HG03558 (cell line): ENCODE measurements around the gene LRPPRC.
"Not testable (repeated sequence)": the region's sequence is repeated elsewhere in the genome, so short reads cannot be mapped to it uniquely, and the experiment has no call there.

Source experiments
- ATAC-seq: cut with Tn5 transposase; IDR thresholded peaks from one replicate; pipeline ENCODE4 v1.9.1; 2021; ENCODE audit warnings: moderate number of reproducible peaks; ENCODE audit not compliant: unreplicated experiment; ENCODE audit errors: extremely low read depth

LRPPRC gene

DNA sequence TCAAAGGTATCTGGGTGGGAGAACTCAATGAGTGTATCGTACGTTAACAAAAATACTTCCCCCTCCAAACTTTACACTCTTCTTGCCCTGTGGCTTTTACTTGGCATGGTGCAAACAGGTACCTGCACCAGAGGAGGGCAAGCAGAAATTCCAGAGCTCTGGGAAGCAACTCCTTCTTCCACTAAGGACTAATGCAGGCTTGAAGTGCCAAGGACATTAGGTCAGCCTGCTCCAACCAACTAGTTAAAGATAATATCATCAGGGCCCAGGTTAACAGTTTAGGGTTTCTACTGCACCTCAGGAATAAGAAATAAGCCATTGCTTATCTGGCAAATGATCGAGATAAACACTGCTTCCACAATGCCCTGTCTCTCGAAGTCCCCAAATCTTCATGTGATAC, 70.4 kb downstream of the LRPPRC start:
- no peak for ATAC-seq

DNA sequence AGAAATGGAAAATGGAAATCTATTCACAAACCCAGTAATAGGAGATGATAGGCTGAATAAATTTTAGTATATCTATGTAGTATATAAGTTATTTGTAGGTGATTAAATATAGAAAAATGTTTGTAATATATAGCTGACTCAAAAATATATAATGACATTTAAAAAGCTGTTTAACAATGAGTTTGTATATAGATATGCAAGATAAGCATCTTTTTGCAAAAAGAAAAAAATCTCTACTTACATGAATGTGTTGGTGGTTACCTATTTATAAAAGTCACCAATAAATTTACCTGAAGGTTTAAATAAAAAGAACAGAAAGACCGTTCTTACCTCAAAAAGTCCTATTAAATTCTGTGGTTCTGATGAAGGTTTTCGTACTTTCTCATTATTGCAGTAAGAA, 71.3 kb downstream of the LRPPRC start:
- no peak for ATAC-seq

DNA sequence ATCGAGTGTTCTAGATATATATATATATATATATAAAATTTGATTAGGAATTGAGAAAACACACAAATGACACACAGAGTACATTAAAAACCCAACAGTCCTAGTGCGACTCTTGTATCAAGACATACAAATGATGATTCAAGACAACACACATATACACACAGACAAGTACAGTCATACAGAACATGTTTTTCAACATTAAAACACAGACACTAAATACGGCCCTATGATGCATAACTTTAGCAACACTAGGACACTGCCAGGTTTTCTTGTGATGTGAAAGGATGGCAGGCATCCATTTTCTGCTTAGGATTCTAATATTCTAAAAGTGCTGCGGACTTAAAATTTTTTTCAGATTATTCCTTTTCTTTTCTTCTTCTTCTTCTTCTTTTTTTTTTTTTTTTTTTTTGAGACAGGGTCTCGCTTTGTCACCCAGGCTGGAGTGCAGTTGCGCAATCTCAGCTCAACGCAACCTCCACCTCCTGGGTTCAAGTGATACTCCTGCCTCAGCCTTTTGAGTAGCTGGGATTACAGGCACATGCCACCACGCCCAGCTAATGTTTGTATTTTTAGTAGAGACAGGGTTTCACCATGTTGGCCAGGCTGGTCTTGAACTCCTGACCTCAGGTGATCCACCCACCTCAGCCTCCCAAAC, 84.5 kb downstream of the LRPPRC start:
- not testable (repeated sequence) for ATAC-seq

DNA sequence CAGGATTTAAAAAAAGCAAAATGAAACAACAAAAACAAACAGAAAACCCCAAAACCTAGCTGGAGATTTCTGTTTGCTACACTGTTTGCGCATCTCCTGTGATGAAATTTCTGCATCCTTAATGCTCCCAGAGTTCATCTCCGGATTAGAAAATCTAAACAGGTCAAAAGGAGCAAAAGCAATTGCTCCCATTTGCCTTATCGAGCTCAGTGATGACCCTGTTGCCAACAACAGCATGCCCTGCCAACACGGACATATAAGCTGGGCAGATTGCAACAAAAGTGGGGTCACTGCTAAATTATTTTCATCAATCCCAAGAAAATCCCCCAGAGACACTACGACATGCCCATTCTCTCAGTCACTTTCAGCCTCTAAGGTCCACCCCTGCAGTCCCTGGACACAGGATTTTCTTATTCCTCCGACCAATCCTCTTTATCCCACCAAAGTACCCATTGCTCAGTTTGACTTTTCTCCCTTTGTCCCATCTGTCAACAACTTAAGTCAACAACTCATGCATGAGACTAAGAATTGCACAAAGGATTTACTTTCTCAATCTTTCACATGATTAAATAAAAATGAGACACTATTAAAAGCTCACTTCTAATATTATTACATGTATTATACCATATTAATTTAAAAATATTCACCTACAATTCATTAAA, 89.2 kb downstream of the LRPPRC start:
- ATAC-seq: no peak

DNA sequence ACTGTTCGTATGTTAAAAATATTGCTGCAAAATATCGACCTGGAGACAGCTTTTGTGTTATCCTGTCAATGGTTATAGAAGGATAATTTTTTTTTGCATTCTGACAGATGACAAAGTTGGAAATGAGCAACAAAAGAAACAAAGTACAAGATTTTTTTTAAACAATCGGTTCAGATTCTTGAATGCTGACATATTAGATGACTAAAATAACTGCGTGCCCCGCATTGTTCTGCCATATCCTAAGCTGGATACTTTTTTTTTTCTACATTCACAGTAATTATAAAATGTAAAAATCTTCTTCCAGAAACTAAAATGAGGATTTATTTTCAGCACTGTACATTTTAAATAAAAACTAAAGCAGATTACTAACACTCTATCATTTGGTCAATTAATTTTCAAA, 89.9 kb downstream of the LRPPRC start:
- ATAC-seq: no peak

DNA sequence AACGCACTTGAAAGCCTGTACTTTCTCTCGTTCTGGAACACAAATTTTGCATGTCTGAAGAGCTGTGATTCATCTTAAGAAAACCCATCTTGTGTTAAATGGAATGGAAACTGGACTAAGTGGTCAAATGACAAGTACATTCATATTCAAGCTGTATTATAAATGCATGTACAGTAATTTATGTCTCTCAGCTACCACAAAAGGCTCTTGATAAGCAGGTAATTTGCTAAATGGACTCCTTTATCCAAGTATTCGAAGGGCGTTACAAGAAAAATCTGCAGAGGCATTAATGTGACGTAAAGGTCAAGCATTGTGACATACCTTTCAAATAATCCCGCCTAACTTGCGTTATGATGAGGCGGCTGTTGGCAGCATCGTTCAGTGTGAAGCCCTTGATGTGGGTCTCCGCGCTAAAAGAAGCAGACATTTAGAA, 90.4 kb downstream of the LRPPRC start:
- ATAC-seq: no peak

DNA sequence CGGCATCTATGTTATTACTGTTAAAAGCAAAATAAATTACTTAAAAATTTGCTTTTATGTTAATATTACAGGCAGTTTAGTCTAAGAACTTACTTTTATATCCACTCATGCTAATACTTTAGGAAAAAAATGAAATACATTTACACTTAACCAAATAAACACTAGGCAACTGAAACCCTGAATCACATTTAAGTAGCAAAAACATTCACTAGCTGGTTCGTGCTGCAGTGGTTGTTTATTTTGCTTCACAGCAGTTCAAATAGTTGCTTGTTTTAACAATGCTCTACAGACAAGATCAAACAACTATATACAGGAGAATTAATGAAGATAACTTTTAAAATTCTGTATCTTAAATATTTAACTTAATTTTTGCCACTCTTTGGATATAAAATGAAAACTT, 96.2 kb downstream of the LRPPRC start:
- ATAC-seq: no peak

DNA sequence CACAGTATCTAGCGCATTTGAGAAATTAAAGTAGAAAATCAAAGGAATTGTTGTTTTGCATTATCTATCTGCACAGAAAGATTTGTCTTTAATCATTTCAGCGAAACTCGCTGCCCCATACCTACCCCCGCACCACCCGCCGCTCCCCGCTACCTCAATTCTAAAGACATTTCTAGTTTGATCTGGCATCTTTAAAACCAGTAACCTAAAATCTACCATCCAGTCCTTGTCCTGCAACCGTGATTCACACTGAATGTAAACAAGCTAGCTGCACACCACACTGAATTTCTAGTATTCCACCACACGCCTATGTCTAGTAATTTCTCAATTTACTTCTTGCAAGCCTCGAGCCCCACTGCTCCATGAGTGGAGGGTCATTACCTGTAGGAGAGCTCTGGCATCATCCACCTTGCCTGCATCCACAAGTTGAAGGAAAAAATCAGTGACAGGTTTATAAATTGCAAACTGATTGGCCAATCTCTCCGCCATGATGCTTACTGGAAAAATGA, 96.9 kb downstream of the LRPPRC start:
- no peak for ATAC-seq

DNA sequence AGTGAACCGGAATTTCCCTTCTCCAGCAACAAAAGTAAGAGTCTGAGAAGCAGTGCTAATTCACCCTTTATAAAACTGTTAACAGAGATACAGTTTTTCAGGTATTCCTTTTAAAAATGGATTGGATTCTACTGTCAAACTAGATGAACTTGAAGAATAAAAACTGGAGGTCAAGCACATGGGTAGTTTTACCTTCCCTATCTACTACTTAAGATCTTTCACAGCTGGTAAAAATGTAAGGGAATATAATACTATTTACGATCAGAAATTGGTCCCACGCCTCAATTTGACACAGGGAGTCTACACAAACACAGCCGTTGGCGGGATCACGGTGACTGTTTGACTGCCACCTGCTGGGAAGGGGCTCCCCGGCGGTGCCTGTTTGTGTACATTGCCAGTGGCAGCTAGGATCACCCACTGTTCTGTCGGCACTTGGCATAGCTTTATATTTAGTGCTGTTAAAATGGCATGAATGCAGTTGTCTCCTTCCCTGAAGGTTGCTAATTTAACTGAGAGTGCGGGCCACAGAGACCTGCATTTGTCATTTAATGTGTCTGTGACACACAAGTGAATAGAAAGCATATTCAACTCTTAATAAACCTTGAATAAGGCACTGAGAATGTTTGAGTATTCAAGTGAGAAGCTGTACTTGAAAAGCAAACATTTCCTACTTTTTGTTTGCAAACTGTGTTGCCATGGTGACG, 97.5 kb downstream of the LRPPRC start:
- no peak for ATAC-seq

DNA sequence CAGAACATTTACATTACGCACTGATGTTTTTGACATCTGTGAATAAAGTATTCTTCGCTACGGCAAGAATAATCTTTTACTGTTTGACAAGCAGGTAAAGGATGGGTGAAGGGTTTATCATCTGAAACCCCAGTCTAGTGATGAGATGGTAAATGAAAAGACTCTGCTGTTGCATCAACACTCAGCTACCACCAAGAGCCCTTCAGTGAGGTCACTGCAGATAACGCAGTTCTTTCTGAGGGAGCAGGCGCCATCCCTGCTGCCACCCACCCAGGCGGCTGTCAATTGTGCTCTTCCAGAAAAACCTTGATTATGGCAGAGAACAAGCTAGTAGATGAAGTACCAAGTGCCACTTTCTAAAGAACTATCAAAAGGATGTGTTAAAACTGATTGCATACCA, 98.3 kb downstream of the LRPPRC start:
- ATAC-seq: no peak

DNA sequence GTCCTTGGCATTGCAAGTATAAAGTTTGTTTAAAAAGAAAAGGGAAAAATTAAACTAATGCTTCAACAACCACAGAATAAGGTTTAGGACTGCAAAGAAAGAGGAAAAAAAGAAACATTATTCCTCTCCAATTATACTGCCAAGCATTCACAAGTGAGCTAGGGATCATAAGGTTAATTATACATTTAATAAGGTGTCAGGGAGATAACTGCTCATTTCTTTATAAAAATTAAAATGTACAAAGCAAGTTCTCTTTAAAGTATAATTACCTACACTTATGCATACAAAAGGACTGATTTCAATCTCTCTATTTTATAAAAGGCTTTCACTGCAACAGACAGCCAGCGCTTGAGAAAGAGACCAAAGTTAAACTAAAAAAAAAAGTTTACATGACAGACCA, 98.9 kb downstream of the LRPPRC start:
- ATAC-seq: no peak

DNA sequence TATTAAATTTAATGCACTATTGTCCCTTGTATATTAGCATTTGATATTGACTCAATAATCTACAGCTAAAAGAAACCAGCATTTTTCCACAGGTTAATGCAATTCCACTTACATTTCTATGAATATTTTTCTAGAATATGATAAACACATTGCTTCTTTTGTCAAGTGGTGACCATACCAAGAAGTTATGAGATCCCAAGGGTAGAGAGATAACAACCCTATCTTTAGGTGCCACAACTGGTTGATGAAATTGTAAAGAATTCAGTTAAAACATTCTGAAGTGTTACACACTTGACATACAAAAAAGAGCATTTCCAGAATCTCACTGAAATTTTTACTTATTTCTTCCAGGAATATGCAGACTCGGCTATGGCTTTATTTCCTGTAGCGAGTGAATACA, 101.0 kb downstream of the LRPPRC start:
- ATAC-seq: no peak

DNA sequence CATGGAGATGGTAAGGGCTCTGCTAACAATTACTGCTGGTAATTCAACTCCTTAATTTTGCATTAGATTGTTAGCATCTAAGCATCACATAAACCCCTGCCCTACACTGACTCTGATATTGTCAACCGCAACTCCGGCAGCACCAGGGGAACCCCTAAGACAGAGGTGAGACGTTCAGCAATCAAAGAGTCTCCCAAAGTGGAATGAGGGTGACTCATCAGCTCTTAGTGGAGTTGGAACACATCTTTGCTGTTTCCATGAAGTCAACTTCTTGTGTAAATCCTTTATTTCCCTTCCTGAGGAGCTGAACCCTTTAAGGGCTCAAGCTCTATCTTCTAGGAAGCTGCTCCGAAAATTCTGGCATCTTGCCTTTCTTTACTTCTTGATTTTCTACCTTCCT, 104.9 kb downstream of the LRPPRC start:
- ATAC-seq: no peak

DNA sequence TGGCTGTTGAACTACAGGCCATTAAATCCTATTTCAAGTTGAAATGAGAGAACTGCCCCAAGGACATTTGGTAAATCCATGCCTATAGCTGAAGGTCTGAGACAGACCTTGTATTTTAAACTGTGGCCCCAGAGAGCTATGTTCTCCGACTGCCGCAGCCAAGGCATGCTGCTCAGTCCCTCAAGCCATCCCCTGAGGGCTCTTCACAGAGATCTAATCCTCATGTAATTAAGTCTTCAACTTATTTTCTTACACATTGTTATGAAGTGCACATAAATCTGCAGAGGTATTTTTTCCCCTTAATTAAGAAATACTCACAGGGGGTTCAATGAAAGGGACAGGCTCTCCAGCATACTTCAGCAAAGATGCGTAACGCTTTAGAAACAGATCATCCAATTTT, 106.4 kb downstream of the LRPPRC start:
- ATAC-seq: no peak

DNA sequence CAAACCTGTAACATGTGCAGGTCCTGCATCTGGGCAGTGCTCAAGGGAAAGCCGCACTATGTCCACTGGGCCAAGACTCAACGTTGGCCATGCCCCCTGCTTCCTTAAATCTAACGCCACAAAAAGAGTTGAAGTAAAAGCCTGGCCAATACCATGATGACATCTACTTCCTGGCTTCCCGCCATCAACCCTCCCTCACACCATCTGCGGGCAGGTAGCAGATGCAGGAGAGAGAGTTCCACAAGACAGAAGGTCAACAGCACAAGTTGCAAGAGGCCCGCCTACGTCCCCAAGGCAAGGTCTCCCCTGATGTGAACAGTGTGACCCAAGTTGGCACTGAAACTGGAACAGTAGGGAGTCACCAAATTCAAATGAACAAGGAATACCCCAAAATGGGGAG, 108.6 kb downstream of the LRPPRC start:
- no peak for ATAC-seq

DNA sequence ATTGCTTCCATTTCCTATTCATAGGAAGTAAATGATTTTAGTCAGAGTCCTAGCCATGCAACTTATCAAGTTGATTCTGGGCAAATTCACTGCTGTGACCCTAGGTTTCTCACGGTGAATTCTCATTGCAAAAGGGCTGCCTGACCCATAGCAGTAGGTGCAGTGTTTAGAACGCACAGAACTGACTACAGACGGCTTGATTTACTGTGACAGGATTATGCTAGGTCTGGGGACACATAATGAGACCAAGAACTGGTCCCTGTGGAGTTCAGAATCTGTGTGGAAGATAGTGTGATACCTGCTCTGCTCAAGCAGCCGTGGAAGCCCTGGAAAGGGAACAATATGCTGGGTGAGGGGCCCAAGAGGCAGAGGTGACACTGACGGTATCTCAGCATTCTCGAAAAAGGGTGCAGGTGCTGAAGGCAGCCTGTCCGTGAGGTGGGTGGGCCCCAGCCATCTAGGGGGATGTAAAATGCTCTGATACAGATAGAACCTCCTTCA, 110.6 kb downstream of the LRPPRC start:
- ATAC-seq: no peak

DNA sequence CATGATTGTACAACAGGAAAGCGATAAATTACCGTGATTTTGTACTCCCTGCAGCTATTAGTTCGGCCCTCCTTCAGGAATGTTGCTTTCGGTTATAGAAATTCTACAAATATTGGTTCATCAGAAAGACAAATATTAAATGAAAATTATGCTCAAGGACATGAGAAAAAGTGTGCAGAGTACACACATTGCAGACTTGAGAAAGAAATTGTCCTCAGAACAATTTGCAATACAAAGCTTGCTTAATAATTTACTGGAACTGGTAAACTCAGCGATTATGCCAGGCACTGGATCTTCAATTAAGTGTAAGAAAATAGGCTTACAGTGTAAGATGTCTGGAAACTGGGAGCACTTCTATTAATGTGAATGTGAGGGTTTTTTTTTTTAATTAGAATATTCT, 111.1 kb downstream of the LRPPRC start:
- ATAC-seq: no peak

DNA sequence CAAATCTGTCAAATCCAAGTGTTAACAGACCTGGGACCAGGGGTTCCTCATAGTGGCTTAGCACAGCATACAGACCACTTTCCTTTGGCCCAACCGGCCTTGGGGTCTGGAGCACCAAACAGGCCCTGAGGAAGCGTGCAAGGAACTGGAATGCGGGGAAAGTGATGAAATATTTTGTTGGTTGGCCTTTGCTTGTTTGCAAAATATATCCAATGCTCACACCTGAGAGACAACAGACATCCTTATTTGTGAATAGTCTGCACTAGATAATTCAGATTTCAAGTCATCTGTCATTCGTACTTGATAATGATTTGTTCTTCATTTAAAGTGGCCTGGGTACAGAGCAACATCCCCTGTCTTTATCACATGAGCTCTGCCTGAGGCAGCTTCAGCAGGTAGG, 113.5 kb downstream of the LRPPRC start:
- no peak for ATAC-seq

DNA sequence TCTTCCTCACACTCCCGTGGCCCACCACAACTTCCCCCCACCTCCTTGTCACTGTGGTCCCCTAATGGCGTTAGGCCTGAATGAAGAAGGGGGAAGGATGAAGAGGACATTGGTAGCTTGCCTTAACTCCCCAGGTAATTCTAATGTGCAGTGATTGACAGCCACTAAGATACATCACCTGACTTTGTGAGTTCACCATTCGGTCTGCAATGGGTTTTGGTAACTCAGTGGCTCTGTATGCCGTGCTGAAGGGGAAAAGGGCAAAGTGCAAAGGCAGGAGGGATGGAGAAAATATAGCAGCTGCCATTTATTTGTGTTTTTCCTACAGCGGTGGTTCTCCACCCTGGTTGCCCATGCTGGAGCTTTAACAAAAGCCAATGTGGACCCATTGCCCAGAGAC, 114.8 kb downstream of the LRPPRC start:
- no peak for ATAC-seq

DNA sequence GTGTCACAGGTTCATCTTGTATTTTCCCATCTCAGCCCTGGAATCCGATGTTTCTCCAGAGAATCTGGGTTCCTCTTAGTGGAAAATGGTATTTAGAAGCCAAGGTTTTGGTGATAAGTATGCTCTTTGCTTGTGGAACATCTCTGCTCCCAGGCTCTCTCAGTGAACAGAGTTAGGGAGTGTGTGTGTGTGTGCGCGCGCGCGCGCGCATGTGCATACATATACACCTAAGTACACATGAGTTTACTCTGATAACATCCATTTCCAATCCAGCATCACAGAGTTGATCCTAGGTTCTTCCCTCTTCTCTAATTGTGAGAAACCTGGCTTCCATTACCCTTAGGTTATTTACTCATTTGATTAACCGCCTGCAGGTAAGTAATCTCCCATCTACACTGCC, 115.3 kb downstream of the LRPPRC start:
- ATAC-seq: no peak

DNA sequence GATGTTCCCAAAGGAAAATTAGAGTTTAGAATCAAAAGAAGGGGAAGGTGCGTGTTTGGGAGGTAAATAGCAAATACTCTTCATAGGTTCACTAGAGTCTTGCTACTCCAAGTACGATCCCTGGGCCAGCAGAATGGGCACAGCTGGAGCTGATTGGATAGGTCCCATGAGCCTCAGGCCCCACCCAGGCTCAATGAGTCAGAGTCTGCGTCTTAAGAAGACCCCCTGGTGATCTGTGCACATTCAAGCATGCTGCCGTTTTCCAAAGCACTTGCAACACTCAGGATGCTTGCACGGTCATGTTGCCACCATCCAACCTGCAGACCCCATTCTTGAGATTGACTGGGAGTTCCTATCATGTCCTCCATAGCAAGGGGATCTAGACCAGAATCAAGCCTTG, 116.5 kb downstream of the LRPPRC start:
- no peak for ATAC-seq
